SKM-1 (cell line): ENCODE measurements around the gene ZKSCAN1.
A peak's percentile ranks its signal among the peaks of the same experiment; 100 is the strongest.

ENCODE experiments used
- DNase-seq: peaks from one replicate; lab custom pipeline; 2025; ENCODE audit not compliant: unreplicated experiment; lab: John Stamatoyannopoulos, UW

ZKSCAN1 gene

GRCh38 chr7:100035876-100036275 lies 20.5 kb downstream of the ZKSCAN1 start:
- DNase-seq = no peak

GRCh38 chr7:100038326-100038725 lies 22.9 kb downstream of the ZKSCAN1 start:
- DNase-seq = no peak

- DNase-seq = no peak
Observed at GRCh38 chr7:100040575-100040974, 25.2 kb downstream of the ZKSCAN1 start.

GRCh38 chr7:100044718-100045117 lies 29.3 kb downstream of the ZKSCAN1 start:
- no peak for DNase-seq

GRCh38 chr7:100048680-100049079 lies 33.3 kb downstream of the ZKSCAN1 start:
- DNase-seq = no peak

GRCh38 chr7:100049441-100050291 lies 34.3 kb downstream of the ZKSCAN1 start, which contains the start of gene ZSCAN21:
Gene ZSCAN21, plus strand, starts transcription at chr7:100049774. Its CDS starts 7,233 bp downstream, at chr7:100057007.
- DNase-seq = peak; percentile 53

- no peak for DNase-seq
Observed at GRCh38 chr7:100051611-100052010, 36.2 kb downstream of the ZKSCAN1 start.

GRCh38 chr7:100053215-100053614 lies 37.8 kb downstream of the ZKSCAN1 start:
- DNase-seq = peak; percentile 15

GRCh38 chr7:100057006-100057405 lies 41.6 kb downstream of the ZKSCAN1 start:
- no peak for DNase-seq

GRCh38 chr7:100059251-100059739 lies 43.9 kb downstream of the ZKSCAN1 start:
- DNase-seq = no peak

GRCh38 chr7:100061518-100062193 lies 46.3 kb downstream of the ZKSCAN1 start:
- no peak for DNase-seq

GRCh38 chr7:100063376-100063775 lies 48.0 kb downstream of the ZKSCAN1 start:
- no peak for DNase-seq

- no peak for DNase-seq
Observed at GRCh38 chr7:100064162-100064561, 48.8 kb downstream of the ZKSCAN1 start.

GRCh38 chr7:100065452-100066186 lies 50.2 kb downstream of the ZKSCAN1 start:
- no peak for DNase-seq

- no peak for DNase-seq
Observed at GRCh38 chr7:100066953-100067352, 51.6 kb downstream of the ZKSCAN1 start.

- no peak for DNase-seq
Observed at GRCh38 chr7:100069991-100070390, 54.6 kb downstream of the ZKSCAN1 start.

- no peak for DNase-seq
Observed at GRCh38 chr7:100071018-100071723, 55.8 kb downstream of the ZKSCAN1 start.

GRCh38 chr7:100072462-100072861 lies 57.1 kb downstream of the ZKSCAN1 start:
- no peak for DNase-seq

- DNase-seq = no peak
Observed at GRCh38 chr7:100074841-100075240, 59.4 kb downstream of the ZKSCAN1 start.

GRCh38 chr7:100075418-100075817 lies 60.0 kb downstream of the ZKSCAN1 start:
- no peak for DNase-seq

- DNase-seq = no peak
Observed at GRCh38 chr7:100077205-100077604, 61.8 kb downstream of the ZKSCAN1 start.
